NCI-H82 treated with DMSO at 0.1 percent for 48 hours (cell line): Measurements from ENCODE around the gene FAM107B.

Experiments used
- DNase-seq: peaks from one replicate; lab custom pipeline; 2025; ENCODE audit not compliant: unreplicated experiment; lab: John Stamatoyannopoulos, UW

Gene FAM107B

DNA sequence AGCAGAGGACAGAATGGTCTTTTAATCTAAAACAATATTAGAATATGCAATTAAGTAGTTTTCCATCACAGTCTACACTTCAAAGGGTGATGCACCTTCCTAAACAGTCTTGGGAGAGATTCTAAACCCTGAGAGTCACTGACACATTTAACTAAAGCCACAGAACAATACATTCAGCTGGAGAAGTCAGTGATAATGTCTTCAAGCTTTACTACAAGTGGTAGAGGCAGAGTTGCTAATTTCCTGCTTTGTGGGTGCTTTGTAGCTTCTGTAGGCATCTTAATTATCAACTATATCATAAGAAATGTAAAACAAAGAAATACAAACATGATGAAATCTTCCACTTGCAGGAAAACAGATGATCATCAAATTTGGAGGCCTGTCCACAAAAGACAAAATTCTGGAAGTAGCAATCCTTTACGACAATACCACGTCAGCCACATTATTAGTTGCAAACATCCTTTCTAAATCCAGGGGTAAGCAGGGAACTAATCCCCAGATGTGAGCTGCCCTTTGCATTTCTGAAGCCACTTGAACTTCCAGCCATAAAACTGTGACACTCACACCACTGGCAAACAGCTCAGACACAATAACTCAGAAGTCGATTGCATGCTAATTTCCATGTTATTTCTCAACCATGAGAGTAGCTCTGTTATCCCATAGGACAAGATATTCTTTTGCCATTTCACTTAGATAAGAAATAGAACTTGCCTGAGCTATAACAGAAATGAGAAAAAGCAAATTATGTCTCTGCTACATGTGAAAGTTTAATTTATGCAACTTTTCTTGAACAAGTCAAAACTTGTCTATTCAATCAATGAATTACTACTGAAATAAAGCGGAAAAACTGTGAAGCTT lies 212.2 kb downstream of the FAM107B start:
- DNase-seq, result no peak

- DNase-seq, result no peak
Observed at GRCh38 chr10:14560791-14561765, 213.6 kb downstream of the FAM107B start.

GRCh38 chr10:14560274-14560673 lies 214.4 kb downstream of the FAM107B start:
- DNase-seq, result no peak

GRCh38 chr10:14558025-14558424 lies 216.7 kb downstream of the FAM107B start:
- DNase-seq, result no peak

GRCh38 chr10:14557567-14557966 lies 217.1 kb downstream of the FAM107B start:
- no peak for DNase-seq

- no peak for DNase-seq
Observed at GRCh38 chr10:14556285-14556956, 218.3 kb downstream of the FAM107B start.

- DNase-seq, result no peak
Observed at GRCh38 chr10:14555807-14556206, 218.9 kb downstream of the FAM107B start.

DNA sequence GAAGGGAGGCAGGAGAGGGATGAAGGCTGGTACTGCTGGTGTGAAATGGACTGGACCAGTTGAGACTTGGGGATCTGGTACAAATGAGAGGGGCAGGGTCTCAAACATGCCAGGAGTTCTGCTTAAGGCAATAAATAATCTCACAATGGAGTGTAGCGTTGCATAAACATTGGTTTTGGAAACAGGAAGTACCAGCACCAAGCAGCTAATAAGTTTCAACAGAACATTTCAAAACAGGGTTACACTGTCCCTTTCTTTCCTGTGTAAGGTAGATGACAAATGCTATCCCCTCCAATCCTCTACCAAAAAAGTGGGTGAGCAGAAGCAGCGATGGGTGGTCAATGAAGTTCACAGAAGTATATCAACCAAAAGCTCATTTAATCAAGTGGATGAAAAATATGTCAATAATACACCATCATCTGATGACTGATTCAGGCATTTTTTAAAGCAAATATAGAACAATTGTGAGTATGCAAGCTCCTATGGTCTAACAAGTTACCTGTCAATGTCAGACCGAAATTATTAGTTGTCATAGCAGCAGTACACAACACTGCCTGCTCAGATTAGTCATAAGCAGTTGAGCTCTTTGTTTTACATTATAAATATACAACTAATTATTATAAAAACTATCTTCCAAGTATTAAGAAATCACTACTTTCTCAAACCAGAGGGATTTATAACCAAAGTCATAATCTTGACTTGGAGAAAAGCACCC lies 220.0 kb downstream of the FAM107B start:
- DNase-seq, result no peak

- no peak for DNase-seq
Observed at GRCh38 chr10:14554091-14554490, 220.6 kb downstream of the FAM107B start.

DNA sequence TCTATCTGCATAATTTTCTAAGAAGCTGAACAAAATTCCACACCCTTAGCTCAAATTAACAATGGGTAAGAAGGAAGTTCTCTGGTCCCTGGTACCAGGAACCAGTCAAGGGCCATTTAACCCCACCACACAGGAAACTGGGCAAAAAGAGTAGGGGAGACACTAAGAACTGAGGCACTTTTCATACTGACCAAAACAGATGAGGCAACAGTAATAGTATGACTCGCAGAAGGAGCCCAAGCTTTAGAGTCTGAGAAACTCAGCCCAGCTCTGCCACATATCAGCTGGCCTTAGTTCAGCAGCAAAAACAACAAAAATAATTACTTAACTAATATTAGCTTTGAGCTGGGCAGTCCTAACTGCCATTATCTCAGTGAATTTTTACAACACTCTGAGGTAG lies 221.2 kb downstream of the FAM107B start:
- no peak for DNase-seq

GRCh38 chr10:14552015-14552414 lies 222.7 kb downstream of the FAM107B start:
- DNase-seq, result no peak

GRCh38 chr10:14550471-14550981 lies 224.2 kb downstream of the FAM107B start:
- no peak for DNase-seq

DNA sequence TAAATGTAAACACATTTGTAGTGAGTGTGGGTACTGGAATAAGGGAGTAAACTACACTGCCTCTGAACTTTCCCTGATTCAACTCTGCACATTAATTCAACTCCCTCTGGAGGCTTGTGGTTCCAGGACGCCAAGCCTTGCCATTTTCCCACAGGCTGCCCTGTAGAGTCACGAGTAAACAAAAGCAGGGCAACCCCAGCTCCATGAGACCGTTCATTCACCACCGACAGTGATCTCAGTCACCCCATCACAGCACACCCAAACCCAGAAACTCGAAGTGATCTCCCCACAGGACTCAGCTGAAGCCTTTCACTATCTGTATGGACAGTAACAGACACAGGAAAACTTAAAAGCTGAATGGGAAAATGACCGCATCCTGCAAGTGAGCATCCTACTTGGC lies 225.2 kb downstream of the FAM107B start:
- DNase-seq, result no peak

GRCh38 chr10:14548970-14549369 lies 225.7 kb downstream of the FAM107B start:
- DNase-seq, result no peak

- no peak for DNase-seq
Observed at GRCh38 chr10:14548474-14548873, 226.2 kb downstream of the FAM107B start.

DNA sequence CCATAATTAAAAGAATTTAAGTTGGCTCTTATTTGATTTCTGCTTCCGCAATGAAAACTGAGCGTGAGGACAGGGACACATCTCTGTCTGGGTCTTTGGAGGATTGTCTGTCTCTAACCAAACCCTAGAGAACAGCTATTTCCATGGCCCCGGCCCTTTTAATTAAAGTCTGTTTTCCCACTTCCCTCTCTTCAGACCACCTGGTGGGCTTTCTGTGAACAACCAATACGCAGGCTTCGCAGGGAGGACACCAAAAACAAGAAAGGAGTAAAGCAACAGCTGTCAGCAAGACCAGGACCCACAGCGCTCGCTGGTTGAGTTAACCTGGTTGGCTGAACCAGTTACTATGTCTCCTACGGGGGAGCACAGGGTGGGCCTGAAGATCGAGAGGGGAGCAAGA lies 226.9 kb downstream of the FAM107B start:
- no peak for DNase-seq

DNA sequence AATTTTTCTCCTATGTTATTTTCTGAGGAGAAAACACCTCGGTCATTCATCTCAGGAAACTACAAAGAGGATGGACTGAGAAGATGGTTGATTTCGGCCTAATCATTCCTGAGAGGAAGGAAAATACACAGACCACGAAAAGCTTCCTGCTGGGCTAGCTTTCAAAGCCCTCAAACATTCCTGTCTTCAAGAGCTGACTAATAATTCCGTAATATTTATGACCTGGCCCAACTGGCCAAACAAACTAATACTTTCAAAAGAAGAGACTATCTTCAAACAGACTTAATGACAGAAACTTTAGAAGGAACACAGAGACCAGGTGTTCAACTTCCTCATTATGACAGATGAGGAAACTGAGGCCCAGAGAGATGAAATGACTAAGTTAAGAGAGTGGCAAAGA lies 228.9 kb downstream of the FAM107B start:
- DNase-seq, result no peak

- DNase-seq, result no peak
Observed at GRCh38 chr10:14543904-14544210, 230.8 kb downstream of the FAM107B start.

DNA sequence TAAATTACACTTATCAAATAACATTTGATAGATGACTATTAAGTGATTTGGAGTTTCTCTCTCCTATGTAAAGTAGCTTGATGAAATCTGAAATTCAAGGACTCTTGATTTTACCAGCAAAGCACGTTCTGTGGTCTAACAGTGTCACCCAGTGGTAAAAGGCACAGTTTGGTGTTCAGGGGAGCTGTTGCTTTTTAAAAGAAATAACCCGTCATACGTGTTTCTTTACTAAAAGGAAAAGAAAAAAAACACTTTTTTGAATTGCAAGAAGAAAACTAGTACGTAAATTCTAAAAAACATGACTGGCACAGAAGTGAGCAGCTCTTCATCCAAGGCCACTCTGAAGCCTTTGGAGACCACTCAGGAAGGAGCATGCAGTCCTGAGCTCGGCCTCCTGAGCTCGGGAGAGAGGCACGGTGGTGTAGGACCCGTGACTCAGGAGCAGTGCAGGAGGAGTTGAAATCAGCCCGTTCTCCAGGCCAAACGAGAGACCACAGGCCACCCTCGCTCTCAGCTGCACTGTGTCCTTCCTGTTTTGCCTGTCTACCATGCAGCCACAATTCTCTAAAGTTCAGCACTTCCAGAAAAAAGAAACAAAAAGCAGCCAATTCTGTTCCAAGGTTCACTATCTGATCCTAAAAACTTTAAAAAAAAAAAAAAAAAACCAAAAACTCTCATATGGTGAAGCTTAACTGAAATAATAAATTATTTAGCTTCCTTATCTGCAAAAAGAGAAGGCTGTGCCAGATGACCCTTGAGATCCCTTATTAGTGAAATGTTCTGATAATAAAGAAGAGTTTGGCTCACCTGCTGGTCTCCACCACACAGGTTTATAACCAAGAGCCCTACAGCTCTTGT lies 231.4 kb downstream of the FAM107B start:
- no peak for DNase-seq

DNA sequence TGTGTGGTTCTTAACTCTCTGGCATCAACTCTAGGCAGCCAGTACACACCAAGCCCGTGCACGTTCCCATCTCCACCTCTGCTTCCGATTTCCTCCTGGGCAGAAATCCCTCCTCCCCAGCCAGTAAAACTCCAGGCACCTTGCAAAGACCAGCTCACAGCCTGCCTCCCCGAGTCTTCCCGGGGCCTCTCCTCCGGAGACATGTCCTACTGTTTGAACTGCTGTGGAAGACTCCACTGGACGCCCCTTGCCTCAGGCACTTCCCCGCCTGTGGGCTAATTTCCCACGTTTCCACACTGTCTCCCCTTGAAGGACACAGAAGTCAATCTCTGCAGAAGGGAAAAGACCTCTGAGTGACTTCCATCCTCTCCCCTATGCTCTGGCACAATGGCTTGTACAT lies 233.3 kb downstream of the FAM107B start:
- DNase-seq, result no peak
